Measurements from ENCODE around the gene PRDM15.

PRDM15 gene

GRCh38 chr21:41885341-41886024 lies 6.3 kb upstream of the PRDM15 start:
- no peak for DNase-seq

DNA sequence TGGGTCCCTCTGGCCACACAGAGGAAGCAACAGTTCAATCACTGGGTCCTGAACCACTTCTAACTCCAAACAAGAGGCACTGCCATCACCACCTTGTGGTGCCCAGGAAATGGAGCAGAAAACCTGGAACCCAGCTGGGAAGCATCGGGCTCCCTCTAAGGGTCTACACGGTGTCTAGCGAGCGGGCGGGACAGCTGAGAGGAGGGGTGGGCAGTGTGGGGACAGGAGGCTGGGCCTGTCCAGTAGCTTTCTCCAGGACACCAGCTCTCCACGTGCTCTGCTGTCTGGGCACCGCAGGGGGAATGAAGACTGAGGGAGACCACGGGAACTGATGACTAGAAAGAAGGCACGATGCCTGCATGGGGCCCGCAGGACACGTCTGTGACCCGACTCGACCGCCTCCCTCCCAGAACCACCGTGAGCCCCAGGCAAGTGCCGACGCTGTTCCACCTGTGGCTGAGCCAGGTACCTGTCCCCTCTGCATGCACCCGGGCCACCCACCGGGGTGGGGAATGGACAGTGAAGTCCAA lies 5.4 kb upstream of the PRDM15 start:
- no peak for DNase-seq

- no peak for DNase-seq
Observed at GRCh38 chr21:41883582-41883981, 4.4 kb upstream of the PRDM15 start.

DNA sequence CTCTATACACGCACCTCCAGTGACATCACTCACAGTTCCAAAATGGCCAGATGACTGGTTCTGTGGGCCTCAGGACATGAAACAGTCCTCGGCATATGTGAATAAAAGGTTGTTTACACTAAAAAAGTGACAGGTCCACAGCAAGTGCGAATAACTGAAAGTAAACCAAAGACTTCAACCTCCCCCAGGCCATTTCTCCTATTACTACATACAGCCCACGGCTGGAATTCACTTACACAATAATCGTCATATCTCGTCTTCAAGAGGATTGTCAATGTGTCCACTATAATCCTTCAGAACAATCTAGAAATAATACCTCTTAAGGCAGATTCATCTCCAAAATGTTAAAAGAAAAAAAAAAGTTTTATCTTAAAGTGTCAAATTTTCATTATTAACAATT lies 1.9 kb upstream of the PRDM15 start:
- no peak for DNase-seq

- no peak for DNase-seq
Observed at GRCh38 chr21:41880153-41880552, 1.0 kb upstream of the PRDM15 start.

DNA sequence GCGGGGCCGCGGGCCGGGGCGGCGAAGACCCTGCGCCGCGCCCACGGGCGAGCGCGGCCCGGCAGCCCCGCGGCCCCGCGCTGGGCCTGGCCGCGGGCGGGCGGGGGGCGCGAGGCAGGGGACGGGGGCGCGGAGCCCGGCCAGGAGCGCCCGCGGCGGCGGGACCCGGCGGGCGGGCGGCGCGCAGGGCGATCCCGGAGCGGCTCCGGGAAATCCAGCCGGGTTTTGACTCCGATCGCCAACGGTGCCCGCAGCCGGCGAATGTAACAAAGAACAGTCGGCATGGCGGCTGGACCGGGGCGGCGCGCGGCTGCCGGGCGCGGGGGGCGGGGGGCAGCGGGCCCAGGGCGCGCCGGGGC lies 334 bp downstream of the PRDM15 start:
- peak; percentile 17 for DNase-seq

GRCh38 chr21:41877901-41878830 lies 978 bp downstream of the PRDM15 start:
- DNase-seq: no peak

GRCh38 chr21:41876928-41877652 lies 2.1 kb downstream of the PRDM15 start:
- DNase-seq: no peak

- DNase-seq: no peak
Observed at GRCh38 chr21:41876396-41876795, 2.7 kb downstream of the PRDM15 start.

DNA sequence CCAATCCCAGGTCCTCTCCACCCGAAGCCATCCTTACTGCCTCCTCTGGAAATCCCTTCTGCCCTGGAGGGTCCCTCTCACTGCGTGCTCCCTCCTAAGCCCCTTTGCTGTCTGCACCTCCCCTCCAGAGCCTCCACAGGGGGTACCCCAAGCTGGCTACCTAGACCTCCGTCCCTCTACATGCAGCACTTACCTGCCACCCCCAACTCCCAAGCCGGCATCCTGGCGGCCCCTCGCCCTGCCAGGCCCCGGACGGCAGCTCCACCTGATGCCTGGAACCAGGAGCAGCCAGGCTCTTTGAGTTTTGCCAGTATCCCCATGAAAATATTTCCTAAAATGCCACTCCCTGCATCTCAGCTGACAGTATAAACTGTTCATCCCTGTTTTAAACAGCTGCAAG lies 4.1 kb downstream of the PRDM15 start:
- DNase-seq: no peak

- DNase-seq: no peak
Observed at GRCh38 chr21:41874611-41875010, 4.5 kb downstream of the PRDM15 start.

- no peak for DNase-seq
Observed at GRCh38 chr21:41873426-41873825, 5.7 kb downstream of the PRDM15 start.

GRCh38 chr21:41873005-41873404 lies 6.1 kb downstream of the PRDM15 start:
- DNase-seq: no peak

DNA sequence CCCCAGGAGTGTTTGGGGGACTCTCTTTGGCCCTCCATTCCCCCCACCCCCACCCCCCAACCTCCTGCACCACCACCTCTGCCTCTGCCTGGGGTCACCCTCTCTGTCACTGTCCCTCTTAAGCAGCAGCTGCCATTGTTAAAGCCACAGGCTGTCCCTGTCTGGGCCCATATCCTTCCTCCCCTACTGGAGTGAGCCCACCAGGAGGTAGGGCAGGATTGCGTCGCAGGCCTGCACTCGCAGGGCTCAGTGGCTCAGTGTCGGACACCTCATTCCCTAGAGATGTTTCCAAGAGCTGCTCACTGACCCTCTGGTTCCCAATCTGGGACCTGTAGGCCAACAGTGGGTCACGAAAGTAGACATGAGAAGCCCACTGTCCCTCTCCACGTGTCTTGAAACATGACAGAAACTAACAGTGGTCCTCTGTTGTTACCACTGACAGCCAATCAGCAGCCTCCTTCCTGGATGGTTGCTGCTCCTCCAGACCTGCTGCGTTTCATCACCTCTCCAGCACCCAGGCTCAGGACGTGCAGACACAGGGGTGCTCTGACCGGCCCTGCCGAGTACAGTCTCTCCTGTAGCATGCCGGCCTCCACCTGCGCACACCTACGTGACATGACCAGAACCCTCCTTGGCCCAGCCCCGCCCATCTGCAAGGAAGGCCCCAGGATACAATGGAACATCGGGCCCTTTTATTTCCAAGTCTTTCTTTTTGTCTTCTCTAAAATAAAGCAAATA lies 7.7 kb downstream of the PRDM15 start:
- no peak for DNase-seq

DNA sequence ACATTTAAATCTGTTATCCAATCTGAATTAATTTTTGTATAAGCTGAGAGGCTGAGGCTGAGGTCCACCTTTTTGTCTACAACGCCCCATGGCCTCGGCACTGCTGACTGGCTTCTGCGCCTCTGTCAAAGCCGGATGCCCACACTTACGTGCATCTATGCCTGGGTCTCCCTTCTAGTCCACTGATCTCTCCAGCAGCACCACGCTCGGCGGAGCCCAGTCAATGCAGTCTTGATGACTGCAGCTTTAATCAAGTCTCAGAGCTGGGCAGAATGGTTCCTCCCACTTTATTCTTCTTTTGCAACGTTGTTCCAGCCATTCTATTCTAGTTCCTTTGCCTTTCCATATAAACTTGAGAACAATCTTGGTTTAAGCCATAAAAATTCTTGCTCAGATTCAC lies 9.4 kb downstream of the PRDM15 start:
- DNase-seq: no peak

DNA sequence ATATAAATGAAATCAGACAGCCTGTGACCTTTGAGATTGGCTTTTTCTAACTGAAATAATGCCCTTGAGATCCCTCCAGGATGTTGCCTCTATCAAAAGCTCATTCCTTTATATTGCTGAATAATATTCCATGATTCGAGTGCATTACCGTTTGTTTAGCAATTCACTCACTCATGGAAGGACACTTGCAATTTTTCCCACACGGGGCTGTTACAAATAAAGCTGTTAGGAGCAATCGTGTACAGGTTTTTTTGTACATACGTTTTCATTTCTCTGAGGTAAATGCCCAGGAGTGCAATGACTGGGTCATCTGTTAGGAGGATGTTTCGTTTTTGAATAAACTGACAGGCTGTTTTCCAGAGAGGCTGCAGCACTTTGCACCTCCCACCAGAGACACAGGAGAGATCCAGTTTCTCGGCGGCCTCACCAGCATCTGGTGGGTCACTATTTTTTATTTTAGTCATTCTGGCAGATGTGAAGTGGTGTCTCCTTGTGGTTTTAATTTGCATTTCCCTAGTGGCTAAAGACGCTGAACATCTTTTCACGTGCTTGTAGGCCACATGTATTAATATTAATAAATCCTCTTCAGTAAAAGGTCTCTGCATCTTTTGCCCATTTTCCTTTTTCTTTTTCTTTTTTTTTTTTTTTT lies 11.0 kb downstream of the PRDM15 start:
- no peak for DNase-seq

DNA sequence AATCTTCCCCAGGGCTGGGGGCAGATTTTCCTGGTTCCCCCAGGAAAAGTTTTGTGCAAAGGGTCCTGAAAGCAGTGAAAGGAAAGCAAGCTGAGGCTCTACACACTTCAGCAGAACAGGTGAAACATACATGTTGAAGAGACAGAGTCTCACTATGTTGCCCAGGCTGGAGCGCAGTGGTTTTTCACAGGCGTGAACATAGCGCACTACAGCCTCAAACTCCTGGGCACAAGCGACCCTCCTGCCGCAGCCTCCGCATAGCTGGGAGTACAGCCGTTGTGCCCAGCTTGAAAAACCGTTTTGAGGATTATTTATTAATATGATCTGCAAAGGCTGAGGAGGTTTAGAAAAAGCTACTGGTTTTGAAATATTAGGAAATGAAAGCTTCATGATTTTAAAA lies 11.8 kb downstream of the PRDM15 start:
- no peak for DNase-seq

GRCh38 chr21:41866274-41866809 lies 12.8 kb downstream of the PRDM15 start:
- no peak for DNase-seq

DNA sequence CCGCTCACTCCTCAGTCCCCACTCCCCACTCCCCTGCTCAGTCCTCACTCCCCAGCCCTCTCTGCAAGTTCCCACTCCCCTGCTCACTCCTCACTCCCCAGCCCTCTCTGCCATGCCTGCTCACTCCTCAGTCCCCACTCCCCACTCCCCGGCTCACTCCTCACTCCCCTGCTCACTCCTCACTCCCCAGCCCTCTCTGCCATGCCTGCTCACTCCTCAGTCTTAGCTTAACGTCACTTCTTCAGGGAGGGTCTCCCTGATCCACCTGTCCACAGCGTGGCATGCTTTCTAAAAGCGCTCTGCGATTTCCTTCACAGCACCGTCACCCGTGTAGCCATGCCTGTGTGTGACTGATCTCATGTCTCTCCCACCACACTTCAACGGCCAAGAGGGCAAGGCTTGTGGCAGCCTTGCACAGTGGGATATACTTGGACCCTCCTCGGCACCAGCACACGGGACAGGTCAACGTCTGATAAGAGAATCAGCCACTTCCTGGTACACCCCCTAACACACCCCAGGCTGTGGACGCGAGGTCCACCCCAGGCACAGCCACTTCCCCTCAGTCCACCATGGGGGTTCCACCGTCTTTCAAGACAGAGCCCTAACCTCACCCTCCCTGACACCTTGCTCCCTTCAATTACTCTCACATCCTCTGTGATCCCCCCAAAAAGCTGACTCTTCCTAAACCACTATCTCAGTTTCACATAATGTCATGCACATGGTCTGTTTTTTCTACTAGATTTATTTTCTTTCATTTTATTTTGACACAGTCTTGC lies 14.0 kb downstream of the PRDM15 start:
- DNase-seq: no peak

DNA sequence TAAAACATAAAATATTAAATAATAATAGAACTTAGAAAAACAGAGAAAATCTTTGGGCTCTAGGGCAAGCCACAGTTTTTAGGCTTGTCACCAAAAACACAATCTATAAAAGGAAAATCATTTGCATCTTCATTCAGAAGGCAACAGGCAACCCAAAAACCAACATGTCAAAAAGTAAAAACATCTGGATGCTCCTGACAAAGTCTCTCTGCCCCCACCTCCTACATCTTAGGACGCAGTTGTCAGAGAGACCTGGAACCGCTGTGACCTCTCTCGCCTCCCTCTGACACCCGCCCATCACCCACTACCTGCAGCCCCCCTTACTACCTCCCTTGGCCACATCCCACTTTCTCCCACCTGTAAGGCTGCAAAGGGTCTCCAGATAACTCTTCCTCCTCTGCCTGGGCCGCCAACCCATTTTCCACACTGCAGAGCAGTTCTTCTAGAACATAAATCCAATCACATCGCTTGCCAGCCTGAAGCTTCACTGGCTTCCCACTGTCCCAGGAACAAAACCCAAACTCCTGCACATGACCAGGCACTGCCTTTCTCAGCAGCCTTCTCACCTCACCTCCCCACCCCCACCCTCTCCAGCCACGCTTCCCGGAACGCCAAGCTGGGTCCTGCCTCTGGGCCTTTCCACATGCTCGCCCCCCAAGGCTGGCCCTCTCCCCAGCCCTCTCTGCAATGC lies 14.7 kb downstream of the PRDM15 start:
- no peak for DNase-seq

GRCh38 chr21:41863439-41863740 lies 15.8 kb downstream of the PRDM15 start:
- no peak for DNase-seq
